Measurements from ENCODE around the gene ARL14EP.

ARL14EP gene

DNA sequence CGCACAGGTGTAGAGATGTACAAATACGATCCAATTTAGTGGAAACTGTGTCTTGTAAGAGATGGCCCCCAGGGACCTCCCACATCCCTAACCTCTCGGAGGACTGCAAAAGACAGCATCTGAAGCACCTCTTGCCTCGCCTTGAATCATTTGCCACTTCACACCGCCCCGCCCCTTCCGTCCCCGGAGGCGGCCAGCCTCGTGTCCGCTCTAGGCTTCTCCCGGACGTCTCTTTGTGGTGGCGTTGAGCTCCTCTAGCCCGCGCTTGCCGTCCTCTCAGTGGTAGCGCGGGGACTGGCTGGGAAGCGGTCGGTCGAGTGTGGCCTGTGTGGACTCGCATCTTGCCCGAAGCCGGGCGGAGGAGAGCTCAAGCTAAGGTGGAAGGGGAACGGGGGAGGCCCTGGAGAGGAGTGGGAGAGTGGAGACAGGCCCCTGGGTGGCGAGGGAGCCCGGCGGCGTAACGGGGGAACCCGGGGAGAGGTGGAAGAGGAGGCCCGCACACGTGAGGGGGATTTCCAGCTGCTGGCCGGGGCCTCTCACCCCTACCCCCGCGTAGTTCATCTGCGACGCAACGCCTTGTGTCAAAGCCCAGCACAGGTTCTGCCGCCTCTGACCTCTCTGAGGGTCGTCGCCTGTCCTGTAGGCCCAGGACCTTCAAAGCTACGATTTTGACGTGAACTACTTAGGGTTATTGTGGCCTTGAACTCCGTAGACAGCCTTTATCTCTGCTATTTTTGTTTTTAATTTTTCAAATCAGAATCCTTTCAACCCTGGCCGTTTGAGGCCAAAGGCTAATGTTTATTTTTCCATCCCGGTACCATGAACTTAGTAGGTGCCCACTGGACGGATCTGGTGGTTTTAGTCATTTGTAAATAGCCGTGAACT, at the start of gene ARL14EP:
Gene ARL14EP (plus strand): TSS at position 279 of the 885 bp plus-strand sequence. CDS start 7,845 bp downstream, outside the sequence.
- peak; percentile 97 for DNase-seq

GRCh38 chr11:30277176-30277575, 45.7 kb upstream of the ARL14EP start:
- DNase-seq = no peak

DNA sequence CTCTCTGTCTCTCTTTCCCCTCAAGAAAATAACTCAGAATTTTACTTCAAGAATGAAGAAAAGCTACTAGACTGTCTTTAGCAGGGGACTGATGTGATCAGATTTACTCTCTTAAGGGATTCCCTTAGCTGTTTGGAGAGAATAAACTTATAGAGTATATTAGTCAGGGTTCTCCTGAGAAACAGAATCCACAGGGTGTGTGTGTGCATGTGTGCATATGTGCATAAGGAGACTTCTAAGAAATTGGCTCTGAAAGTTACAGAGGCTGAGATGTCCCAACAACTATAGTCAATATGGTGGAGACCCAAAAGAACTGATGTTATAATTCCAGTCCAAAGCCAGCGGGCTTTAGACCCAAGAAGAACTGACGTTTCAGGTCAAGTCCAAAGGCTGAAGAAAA, 43.1 kb upstream of the ARL14EP start:
- no peak for DNase-seq

- DNase-seq = no peak
These were observed 41.2 kb upstream of the ARL14EP start for GRCh38 chr11:30281476-30282288.

DNA sequence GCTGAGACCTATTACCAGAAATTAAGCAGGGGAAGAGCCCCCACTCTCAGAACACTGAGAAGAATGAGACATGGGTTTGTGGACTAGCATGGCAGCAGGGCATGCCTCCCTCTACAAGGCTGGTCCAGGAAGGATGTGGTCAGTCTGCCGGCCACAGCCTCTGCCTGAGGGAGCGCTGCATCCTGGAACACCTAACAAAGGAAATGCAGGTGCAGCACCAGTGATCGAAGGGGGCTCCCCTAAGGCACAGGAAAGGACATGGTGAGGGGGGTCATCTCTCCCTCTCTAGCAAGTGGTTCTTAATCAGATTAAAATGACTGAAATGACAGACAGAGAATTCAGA, 40.6 kb upstream of the ARL14EP start:
- DNase-seq = no peak

DNA sequence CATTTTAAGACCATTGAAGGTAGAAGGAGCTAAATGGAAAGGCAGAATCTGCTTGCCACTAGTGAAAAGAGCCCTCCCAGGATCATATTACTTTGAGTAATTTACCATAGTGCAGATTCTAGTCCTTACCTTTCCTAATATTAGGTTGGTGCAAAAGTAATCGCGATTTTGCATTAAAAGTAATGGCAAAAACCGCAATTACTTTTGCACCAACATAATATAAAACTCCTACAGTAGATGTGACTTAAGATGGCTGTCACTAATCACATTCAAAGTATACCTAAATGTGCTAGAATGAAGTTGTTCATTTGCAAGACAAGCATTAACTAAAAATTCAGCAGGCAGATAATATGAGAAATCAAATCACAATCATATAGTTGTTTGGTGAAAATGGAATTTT, 38.1 kb upstream of the ARL14EP start:
- DNase-seq = no peak

GRCh38 chr11:30285416-30286121, 37.3 kb upstream of the ARL14EP start:
- DNase-seq = no peak

GRCh38 chr11:30291331-30291730, 31.6 kb upstream of the ARL14EP start:
- no peak for DNase-seq

GRCh38 chr11:30292545-30292944, 30.4 kb upstream of the ARL14EP start:
- no peak for DNase-seq

DNA sequence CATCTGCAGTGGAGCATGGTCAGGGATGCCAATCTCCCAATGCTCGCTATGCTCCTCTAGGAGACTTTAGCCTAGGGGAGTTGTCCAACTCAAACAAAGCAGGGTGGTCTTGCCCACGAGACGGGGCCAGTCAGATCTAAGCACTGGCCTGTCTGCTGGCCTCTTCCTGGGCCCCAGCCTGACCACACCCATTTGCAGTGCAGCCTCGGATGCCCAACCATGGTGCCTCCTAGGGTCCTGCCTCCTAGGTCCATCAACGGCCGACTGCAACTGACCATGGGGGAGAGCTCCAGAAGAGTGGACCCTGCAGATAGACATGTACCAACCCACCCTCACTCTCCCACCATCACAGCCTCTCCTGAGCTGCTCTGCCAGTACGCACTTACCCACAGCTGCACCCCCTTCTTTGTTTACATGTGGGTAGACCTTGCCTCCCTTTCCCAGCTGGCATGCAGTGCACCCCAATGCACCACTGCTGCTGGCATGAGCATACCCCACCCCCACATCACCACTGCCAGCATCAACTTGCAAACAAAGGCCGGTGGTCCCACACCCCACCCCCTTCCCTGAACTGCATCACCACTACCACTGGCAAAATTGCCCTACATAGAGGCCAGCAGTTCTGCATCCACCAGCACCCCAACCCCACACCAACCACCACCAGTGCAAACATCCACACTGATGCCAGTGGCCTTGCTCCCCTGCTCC, 27.6 kb upstream of the ARL14EP start:
- no peak for DNase-seq

DNA sequence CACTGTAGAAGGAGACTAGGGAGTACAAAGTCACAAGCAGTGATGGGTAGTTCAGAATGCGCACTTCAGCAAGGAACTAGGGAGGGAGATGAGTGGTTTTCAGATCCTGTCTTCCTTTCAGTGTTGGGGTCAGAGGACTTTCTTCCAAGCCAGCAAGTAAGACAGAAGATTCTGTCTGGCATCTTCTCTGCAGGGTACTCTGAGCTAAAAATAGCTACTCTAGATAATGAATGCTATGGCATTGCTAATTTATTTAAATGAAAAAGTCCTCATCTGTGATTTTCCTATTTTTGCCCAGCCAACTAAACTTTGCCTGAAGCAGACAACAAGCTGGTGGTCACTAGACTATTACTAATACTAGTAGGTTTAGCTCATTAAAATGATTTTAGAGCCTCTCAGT, 18.3 kb upstream of the ARL14EP start:
- DNase-seq = no peak

DNA sequence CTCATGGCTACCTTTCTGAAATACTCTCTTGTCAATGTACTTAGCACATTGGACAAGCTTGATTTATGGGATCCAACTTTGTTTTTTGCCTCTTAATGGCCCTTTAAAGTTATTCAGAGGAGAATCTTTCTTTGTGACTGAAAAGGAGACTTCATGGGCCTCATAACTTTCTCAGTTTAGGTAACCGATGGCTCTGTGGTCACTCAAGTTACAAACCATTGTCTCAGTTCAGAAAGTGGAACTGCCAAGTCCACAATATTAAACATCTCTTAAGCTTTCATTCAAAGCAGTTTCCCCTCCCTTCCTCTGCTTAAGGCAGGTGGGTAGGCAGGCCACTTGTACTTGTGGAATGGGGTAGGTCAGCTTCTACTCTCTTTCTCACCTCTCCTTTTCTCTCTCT, 12.3 kb upstream of the ARL14EP start:
- DNase-seq = no peak

DNA sequence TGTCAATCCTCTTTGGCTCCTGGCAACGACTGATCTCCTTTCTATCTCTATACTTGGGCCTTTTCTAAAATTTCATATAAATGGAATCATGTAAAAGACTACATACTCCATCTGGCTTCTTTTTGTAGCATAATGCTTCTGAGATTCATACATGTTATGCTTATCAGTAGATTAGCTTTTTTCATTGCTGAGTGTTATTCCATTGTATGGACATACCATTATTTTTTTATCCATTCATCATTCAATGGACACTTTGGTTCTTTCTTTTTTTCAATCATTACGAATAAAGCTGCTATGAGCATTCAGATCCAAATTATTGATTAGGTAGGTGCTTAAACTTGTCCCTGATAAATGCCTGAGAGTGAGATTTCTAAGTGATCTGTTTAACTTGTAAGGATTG, 11.7 kb upstream of the ARL14EP start:
- DNase-seq = no peak

- DNase-seq = no peak
These were observed 10.7 kb upstream of the ARL14EP start for GRCh38 chr11:30312243-30312642.

DNA sequence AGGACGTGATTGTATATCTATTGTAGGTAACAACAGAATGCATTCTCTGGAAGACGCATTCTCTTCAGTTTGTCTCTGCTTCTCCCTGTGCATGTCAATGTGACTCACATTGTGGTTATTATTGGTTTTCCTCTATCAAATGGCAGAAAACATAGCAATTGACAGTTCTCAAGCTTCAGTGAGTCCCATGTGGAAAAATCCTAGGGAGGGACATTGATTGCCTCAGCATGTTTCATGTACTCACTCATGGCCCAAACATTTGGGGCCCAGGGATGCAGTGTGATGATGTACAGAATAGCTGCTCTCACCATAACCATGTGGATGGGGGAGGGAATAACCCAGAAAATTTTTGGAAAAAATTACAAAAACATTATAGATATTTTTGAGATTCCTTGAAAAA, 9.3 kb upstream of the ARL14EP start:
- no peak for DNase-seq

DNA sequence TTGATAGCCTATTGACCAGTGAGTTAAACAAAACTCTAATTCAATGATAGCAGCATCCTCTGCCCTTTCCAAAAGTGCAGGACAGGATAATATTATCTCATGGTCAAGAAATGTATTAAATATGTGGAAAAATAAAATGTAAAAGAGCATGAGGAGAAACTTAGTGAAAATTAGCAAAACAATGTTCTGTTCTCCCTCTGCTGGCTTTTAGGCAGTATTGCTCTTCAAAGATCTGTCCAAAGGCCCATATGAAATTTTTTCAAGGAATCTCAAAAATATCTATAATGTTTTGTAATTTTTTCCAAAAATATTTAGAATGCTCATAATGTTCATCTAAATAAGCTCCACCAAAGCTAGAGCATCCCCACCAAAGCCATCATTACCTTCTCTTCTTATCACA, 8.3 kb upstream of the ARL14EP start:
- no peak for DNase-seq

DNA sequence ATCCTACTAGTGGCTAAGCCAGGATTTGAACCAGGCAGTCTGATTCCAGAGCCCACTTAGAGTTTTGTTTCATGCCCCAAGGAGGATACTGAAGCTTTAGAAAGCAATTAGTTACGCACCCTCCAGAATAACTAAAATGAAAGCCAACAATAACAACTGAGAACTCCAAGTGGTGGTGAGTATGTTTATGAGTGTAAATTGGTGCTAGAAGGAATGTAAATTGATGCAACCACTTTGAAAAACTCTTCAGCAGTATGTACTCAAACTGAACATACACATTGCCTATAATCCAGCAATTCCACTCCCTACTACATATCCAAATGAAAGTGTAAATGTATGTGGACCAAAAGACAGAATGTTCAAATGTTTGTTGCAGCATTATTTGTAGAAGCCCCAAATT, 6.7 kb upstream of the ARL14EP start:
- DNase-seq = no peak

DNA sequence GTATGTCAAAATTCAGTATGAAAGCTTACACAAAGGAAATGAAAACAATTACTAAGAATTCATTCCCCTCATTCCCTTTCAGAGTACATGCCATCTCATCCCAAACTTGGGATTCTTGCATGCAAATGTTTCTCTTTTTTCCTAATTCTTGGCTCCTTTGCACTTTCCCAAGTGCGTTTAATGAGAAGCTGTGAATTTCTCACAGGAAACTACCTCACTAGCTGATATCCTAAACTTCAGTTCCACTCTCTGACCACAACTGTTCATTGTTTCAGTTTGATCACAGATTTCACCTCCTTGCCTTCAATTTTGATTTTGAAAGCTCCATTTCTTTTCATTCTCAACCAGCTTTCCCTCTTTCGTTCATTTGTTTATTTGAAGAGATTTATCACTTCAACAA, 5.9 kb upstream of the ARL14EP start:
- DNase-seq = no peak

GRCh38 chr11:30321321-30321720, 1.6 kb upstream of the ARL14EP start:
- no peak for DNase-seq

DNA sequence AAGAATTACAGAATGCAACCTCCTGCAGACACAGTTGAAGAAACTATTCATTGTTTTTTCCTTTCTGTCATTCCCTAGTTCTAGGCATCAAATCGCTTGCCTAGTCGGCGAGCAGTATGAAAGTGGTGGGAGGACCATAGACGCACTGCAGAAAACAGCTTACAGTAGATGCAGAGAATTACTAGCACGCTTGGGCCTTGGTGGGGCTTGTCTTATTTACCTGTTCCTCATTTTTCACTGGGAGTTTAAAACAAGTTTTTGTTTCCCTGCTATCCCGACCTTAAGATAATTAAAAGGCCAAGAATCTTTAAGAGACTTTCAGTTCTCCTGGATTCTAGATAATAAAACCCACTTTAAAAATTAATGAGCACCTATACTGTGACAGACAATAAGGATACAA, 713 bp upstream of the ARL14EP start:
- DNase-seq = no peak

GRCh38 chr11:30326114-30326778, 3.3 kb downstream of the ARL14EP start:
- no peak for DNase-seq

- no peak for DNase-seq
These were observed 4.0 kb downstream of the ARL14EP start for GRCh38 chr11:30326906-30327305.

Measured in NCI-H1092 treated with DMSO at 0.1 percent for 48 hours (cell line).